HepG2 (cell line): ENCODE data around the gene CASD1. TPM values are rescaled to one million over a fixed set of nuclear protein-coding genes. Genes with fewer than 3 reads are reported as not detected.

Experiments used
- ATF1 ChIP-seq: IDR thresholded peaks from 2 replicates; pipeline ENCODE4 v1.6.1; 2016; ENCODE audit warnings: mild to moderate bottlenecking, control low read depth
- ATRX ChIP-seq: sonication (generic); formaldehyde crosslinking; IDR thresholded peaks from 2 replicates; pipeline ENCODE4 v1.4.0; 2020; ENCODE audit warnings: missing genetic modification reagents, borderline replicate concordance
- KDM1A ChIP-seq: IDR thresholded peaks from 2 replicates; pipeline ENCODE4 v1.6.1; 2016; ENCODE audit warnings: missing compliant biosample characterization
- MAFF ChIP-seq: IDR thresholded peaks from 2 replicates; pipeline ENCODE4 v1.6.1; 2011; ENCODE audit warnings: low read depth, low read length, improper control_type of control experiment
- NRL ChIP-seq: sonication (generic); formaldehyde crosslinking; IDR thresholded peaks from 2 replicates; pipeline ENCODE4 v1.5.0; 2020; ENCODE audit warnings: missing genetic modification reagents, mild to moderate bottlenecking, moderate library complexity, borderline replicate concordance
- PAXIP1 ChIP-seq: sonication (generic); formaldehyde crosslinking; conservative IDR thresholded peaks from 2 replicates; pipeline ENCODE4 v1.4.0; 2020; ENCODE audit warnings: mild to moderate bottlenecking, missing genetic modification reagents, moderate library complexity
- PHF21A ChIP-seq: sonication (generic); formaldehyde crosslinking; IDR thresholded peaks from 2 replicates; pipeline ENCODE4 v1.5.0; 2020; ENCODE audit warnings: mild to moderate bottlenecking, missing genetic modification reagents
- SMC3 ChIP-seq: IDR thresholded peaks from 2 replicates; pipeline ENCODE4 v1.6.1; 2011; ENCODE audit warnings: low read length, improper control_type of control experiment
- ZBTB20 ChIP-seq: sonication (generic); formaldehyde crosslinking; IDR thresholded peaks from 2 replicates; pipeline ENCODE4 v1.8.1; 2023; ENCODE audit warnings: missing genetic modification reagents, low read depth, mild to moderate bottlenecking, borderline replicate concordance
- ZBTB43 ChIP-seq: sonication (generic); formaldehyde crosslinking; conservative IDR thresholded peaks from 2 replicates; pipeline ENCODE4 v1.4.0; 2020; ENCODE audit warnings: missing genetic modification reagents
- ZFP41 ChIP-seq: sonication (generic); formaldehyde crosslinking; IDR thresholded peaks from 2 replicates; pipeline ENCODE4 v1.4.0; 2020; ENCODE audit warnings: mild to moderate bottlenecking, missing genetic modification reagents, borderline replicate concordance
- ZNF136 ChIP-seq: sonication (generic); formaldehyde crosslinking; IDR thresholded peaks from 2 replicates; pipeline ENCODE4 v1.8.1; 2022; ENCODE audit warnings: low read depth, mild to moderate bottlenecking, moderate library complexity, missing genetic modification reagents
- ZNF264 ChIP-seq: sonication (generic); formaldehyde crosslinking; IDR thresholded peaks from 2 replicates; pipeline ENCODE4 v1.4.0; 2020; ENCODE audit warnings: missing genetic modification reagents
- ZNF280B ChIP-seq: sonication (generic); formaldehyde crosslinking; IDR thresholded peaks from 2 replicates; pipeline ENCODE4 v1.5.0; 2020; ENCODE audit warnings: missing genetic modification reagents, mild to moderate bottlenecking, borderline replicate concordance
- ZNF292 ChIP-seq: sonication (generic); formaldehyde crosslinking; IDR thresholded peaks from 2 replicates; pipeline ENCODE4 v1.8.1; 2022; ENCODE audit warnings: mild to moderate bottlenecking, low read depth, missing genetic modification reagents, borderline replicate concordance
- ZNF331 ChIP-seq: sonication (generic); formaldehyde crosslinking; IDR thresholded peaks from 2 replicates; pipeline ENCODE4 v1.4.0; 2020; ENCODE audit warnings: missing genetic modification reagents
- ZNF580 ChIP-seq: IDR thresholded peaks from 2 replicates; pipeline ENCODE4 v1.6.1; 2016; ENCODE audit warnings: low read depth, borderline replicate concordance
- ZNF703 ChIP-seq: sonication (generic); formaldehyde crosslinking; IDR thresholded peaks from 2 replicates; pipeline ENCODE4 v1.5.1; 2020; ENCODE audit warnings: missing genetic modification reagents, mild to moderate bottlenecking, moderate library complexity, borderline replicate concordance
- ZNF710 ChIP-seq: sonication (generic); formaldehyde crosslinking; IDR thresholded peaks from 2 replicates; pipeline ENCODE4 v1.5.0; 2020; ENCODE audit warnings: mild to moderate bottlenecking, missing genetic modification reagents, borderline replicate concordance
- ZSCAN25 ChIP-seq: sonication (generic); formaldehyde crosslinking; IDR thresholded peaks from 2 replicates; pipeline ENCODE4 v1.8.0; 2022; ENCODE audit warnings: mild to moderate bottlenecking, missing genetic modification reagents
- polyA plus RNA-seq, 8 experiments: library from polyadenylated mRNA; depleted of rRNA in 3 of 8; stranded (reverse) in 7 of 8; unstranded in 1 of 8; fragments of >200 nt; fragmentation: Illumina TruSeq in 4 of 8; extraction: Trizol in 4 of 8; gene quantifications; 2 replicates each; pipeline versions ENCODE4 v1.2.1 to v1.2.3, GENCODE V29; 2011 to 2016; ENCODE audit warnings: low read depth in 4 of 8, missing spikeins in 1 of 8, mixed read lengths in 1 of 8; ENCODE audit not compliant: insufficient read depth in 1 of 8
- total RNA-seq, 5 experiments: library from RNA; depleted of rRNA; stranded (reverse); fragments of >200 nt; fragmentation: Illumina TruSeq; extraction: Trizol; gene quantifications; 2 replicates each; pipeline ENCODE4 v1.2.3, GENCODE V29; 2016; ENCODE audit warnings: low read depth in 1 of 5

The CASD1 gene
- total and polyA plus RNA-seq, 2 of the 13 experiments (the other 11 are each of a cell fraction or from before 2014, with no cell fraction given) = 22.9 to 32.6 TPM

GRCh38 chr7:94561841-94562514, 52.4 kb downstream of the CASD1 start (continued):
- no peak for TF ChIP-seq ZNF136 (CRISPR knock-in tag)
- TF ChIP-seq ZFP41 (CRISPR knock-in tag) = no peak
- TF ChIP-seq MAFF = 0 out of 2 replicates have a peak, but pooled peaks have one; percentile 12
- TF ChIP-seq ZNF292 (CRISPR knock-in tag) = no peak
- TF ChIP-seq ATRX (CRISPR knock-in tag) = no peak
- peak; percentile 94 for TF ChIP-seq ZNF710 (CRISPR knock-in tag)
- TF ChIP-seq PAXIP1 (CRISPR knock-in tag) = peak; percentile 92
- TF ChIP-seq ZBTB20 (CRISPR knock-in tag) = 0 out of 2 replicates have a peak, but pooled peaks have one; percentile 23
- peak; percentile 82; the same call in 1 of the 2 replicates for TF ChIP-seq PHF21A (CRISPR knock-in tag)
- 0 out of 2 replicates have a peak, but pooled peaks have one; percentile 34 for TF ChIP-seq ZSCAN25
- TF ChIP-seq ZNF331 (CRISPR knock-in tag) = peak; percentile 72
- no peak for TF ChIP-seq NRL (CRISPR knock-in tag)
- TF ChIP-seq KDM1A (CRISPR knock-in tag) = peak; percentile 74
- peak; percentile 73; the same call in 1 of the 2 replicates for TF ChIP-seq ATF1 (CRISPR knock-in tag)
- TF ChIP-seq SMC3 = no peak; the same call in 1 of the 2 replicates
- TF ChIP-seq ZNF264 = 0 out of 2 replicates have a peak, but pooled peaks have one; percentile 53
- no peak for TF ChIP-seq ZNF280B (CRISPR knock-in tag)
- peak; percentile 66 for TF ChIP-seq ZBTB43 (CRISPR knock-in tag)
- no peak for TF ChIP-seq ZNF703 (CRISPR knock-in tag)
- 0 out of 2 replicates have a peak, but pooled peaks have one; percentile 44 for TF ChIP-seq ZNF580 (CRISPR knock-in tag)
